Cardiac fibroblast (primary cell): ENCODE data around the gene GJA9.

Experiments
- DNase-seq, 2 donors: peaks; one replicate each; pipeline versions ENCODE4 v3.0.0 to v3.0.0-alpha.2; 2010; ENCODE audit warnings: low read depth in 2 of 2
- H3K4me3 ChIP-seq, 2 donors: replicated peaks in 1 of 2; 1 replicate in 1 of 2; 2 replicates in 1 of 2; pipeline ENCODE4 v1.5.1; 2011; ENCODE audit warnings: low read depth in 2 of 2, low read length in 2 of 2, mild to moderate bottlenecking in 2 of 2, moderate library complexity in 1 of 2
- TF ChIP-seq, protein P1 (sequence below): IDR thresholded peaks from one replicate; pipeline ENCODE4 v1.5.1; 2011; ENCODE audit warnings: low read depth, mild to moderate bottlenecking, low read length, inconsistent platforms

The GJA9 gene

DNA sequence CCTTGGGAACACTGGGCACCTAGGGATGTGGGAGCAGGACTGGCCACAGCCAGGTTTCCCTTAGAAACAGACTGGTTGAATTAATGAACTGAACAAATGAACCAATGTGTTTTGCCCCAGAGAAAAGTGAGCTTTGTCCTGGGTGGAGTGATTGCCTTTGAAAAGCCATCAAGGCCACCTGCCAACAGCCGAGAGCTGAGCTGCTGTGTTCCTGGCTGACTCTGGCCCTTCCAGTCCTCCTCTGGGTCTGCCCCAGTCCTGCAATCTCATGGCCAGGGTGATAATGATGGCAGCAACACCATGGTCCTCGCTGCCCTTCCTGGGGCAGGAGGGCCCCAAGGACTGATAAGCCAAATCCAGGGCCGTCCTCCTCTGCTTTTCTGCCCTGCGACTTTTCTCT is 18.2 kb upstream of the GJA9 start:
- no peak for DNase-seq
- TF ChIP-seq, protein P1, sequence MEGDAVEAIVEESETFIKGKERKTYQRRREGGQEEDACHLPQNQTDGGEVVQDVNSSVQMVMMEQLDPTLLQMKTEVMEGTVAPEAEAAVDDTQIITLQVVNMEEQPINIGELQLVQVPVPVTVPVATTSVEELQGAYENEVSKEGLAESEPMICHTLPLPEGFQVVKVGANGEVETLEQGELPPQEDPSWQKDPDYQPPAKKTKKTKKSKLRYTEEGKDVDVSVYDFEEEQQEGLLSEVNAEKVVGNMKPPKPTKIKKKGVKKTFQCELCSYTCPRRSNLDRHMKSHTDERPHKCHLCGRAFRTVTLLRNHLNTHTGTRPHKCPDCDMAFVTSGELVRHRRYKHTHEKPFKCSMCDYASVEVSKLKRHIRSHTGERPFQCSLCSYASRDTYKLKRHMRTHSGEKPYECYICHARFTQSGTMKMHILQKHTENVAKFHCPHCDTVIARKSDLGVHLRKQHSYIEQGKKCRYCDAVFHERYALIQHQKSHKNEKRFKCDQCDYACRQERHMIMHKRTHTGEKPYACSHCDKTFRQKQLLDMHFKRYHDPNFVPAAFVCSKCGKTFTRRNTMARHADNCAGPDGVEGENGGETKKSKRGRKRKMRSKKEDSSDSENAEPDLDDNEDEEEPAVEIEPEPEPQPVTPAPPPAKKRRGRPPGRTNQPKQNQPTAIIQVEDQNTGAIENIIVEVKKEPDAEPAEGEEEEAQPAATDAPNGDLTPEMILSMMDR: no peak
- no peak overlapping the region for H3K4me3 ChIP-seq

DNA sequence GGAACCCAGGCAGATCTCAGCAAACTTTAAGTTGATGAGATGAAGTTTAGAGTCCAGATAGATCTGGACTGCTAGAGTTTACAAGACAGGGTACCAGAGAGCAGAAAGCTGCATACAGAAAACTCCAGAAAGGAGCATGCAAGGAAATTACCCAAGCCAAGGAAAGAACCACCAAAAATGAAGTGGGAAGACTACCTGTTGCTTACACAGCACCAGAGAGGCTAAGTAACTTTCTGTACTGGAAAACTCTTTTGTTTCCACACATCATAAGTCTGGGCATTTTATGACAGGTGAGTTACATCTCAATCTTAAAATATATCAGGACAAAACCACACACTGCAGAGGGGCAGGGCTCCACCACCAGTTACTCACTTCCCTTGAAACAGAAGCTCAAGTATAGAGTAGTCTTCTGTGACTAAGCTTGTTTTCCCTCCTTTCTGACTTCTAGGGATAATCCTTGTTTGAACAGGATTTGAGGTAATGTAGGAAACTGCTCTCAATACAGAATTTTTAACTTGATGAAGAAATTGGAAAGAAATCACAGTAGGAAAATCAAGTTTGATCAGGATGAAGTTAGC is 17.4 kb upstream of the GJA9 start:
- TF ChIP-seq, protein P1: no peak
- peak in 1 of 2 donors; percentile 18 for DNase-seq
- H3K4me3 ChIP-seq: no peak overlapping the region

DNA sequence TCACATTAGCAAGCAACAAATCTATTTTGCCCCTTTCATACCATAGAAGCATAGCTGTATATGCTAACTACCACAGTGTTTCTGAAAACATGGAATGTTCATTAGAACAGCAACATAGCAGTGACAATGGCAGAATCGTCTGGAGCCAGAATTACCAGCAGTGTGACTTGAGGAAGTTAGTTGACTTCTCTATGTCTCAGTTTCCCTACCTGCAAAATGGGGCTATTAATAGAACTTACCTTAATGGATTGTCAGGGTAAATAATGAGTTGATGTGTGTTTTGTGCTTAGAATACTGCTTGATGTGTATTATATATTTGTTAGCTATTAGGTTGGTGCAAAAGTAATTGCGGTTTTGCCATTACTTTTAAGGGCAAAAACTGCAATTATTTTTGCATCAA is 14.8 kb upstream of the GJA9 start:
- no peak overlapping the region for H3K4me3 ChIP-seq
- no peak for DNase-seq
- TF ChIP-seq, protein P1: no peak

DNA sequence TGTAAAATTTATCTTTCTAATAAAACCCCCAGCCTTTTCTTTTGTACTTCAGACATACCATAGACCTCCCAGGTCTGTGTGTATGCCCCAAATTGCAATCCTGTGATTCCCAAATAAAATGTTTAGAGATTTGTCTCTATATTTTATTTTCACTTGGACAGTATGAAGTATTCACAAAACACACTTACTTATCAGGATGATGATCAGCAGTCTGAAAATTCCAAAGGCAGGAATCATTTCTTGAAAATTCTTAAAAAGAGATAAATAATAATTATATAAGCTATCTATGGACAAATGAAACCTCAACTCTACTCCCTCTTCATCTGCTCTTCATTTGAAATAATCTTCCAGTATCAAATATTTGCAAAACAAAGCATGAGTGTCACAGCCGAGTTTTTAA is 11.6 kb upstream of the GJA9 start:
- TF ChIP-seq, protein P1: no peak
- no peak for DNase-seq
- no peak overlapping the region for H3K4me3 ChIP-seq

DNA sequence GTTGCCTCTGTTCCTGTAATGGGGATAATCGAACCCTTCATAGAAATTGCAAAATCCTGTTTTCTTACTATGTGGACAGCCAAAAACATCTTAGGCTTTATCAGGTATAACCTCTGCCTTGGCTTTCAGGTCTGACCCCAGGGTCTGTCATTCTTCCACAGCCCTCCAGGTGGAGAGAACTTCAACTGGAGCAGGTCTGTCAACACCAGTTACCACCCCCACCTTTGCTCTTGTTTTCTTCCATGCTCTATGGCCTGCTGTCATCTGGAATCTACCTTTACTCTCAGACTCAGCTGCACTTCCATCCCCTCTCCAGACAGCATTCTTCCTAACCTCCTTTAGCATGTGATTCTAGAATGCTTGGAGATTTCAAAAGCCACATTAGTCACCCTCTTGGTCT is 10.4 kb upstream of the GJA9 start:
- no peak overlapping the region for H3K4me3 ChIP-seq
- DNase-seq: peak in 1 of 2 donors; percentile 13
- TF ChIP-seq, protein P1: no peak

DNA sequence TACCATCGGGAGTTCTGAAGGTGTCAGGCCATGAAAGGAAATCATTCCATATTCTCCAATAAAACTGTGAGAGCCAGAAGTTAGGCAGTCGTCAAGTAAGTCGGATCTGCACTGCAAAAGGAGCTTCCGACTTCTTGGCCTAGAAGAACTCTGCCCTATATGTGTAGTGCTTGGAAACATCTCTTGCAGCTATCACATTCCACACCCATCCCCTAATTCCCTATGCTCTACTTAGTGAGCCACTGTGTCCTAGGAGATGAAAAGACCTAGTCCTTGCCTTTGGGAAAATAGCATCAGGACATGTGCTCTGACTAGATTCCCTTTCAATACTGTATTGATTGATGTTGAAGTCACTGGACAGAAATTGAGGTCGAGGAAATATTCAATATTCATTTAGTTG is 8.2 kb upstream of the GJA9 start:
- TF ChIP-seq, protein P1: no peak
- no peak for DNase-seq
- no peak overlapping the region for H3K4me3 ChIP-seq
